ENCODE results near the gene NCF2. TPM values are rescaled to one million over a fixed set of nuclear protein-coding genes. Genes with fewer than 3 reads are reported as not detected.

The NCF2 gene
- total RNA-seq, 1 experiment from 2014 or later = 0.10 TPM

DNA sequence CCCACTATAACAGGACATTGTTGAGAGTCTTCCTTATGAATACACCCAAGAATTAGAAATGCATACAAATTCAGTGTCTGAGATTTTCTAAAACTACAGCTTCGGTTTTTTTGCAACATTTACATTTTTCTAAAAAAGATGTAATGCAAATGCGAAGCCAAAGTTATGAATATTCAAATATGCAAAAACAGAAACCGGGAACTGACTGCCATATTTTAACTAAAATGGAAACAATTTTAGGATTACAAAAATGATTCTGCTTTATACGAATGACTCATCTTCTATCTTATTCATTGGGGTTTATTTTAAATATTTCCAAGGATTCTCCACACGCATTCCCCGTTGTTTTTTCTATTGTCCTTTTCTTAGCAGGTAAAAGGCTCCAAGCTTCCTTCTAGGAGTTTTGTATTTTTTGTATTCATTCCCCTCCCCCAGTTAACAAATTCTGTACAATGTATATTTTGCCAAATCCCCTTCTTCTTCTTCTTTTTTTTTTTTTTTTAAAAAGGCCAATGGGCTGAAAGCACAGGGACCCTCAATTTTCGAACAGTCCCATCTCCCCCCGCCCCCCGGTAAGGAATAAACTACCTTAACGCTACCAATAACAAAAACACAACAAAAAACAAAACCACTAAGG, 44.3 kb upstream of the NCF2 start:
- Histone ChIP-seq H3K36me3 (ENCODE audit: control insufficient read depth, insufficient read depth, low read length) (peaks cover 18% of the 10 kb centered on the region), H3K27ac (ENCODE audit: low read length) (peak overlapping the region; percentile 88), H3K4me1 (ENCODE audit: control insufficient read depth, insufficient read depth, low read length) (peaks cover 19% of the 10 kb centered on the region), H3K27me3 (ENCODE audit: control insufficient read depth, insufficient read depth, low read length) (0 out of 2 replicates have a peak, but pooled peaks cover 4% of the 10 kb centered on the region), H3K9me3 (ENCODE audit: control insufficient read depth, insufficient read depth, low read depth, low read length) (no peaks in the 10 kb centered on the region), H3K4me3 (ENCODE audit: low read depth in 2 of 2, low read length in 2 of 2) (peak overlapping the region; percentile 84 to 99)
- in situ Hi-C loops (cut with HindIII; ENCODE audit: low pct_unique_long_range_greater_than_20kb, low sequenced_read_pairs) (no loop called here), intact Hi-C loops (cut with micrococcal nuclease; ENCODE audit: unreplicated experiment) (no loop called here)
- ChIA-PET POLR2A (interaction anchor here (0.6 to 0.7 kb wide), 2 partner anchors 266 to 434 kb away, joined by 3 to 7 read pairs; no protein-coding TSS in a partner anchor), CTCF (interaction anchor here (0.8 kb wide), 1 partner anchor 10 kb away, joined by 3 read pairs; no protein-coding TSS in a partner anchor)
- TSS peak; percentile 77 for BruUV-seq (replicated peaks)
- ATAC-seq (no peak), DNase-seq (ENCODE audit: low read depth, low spot score) (no peak)
- no peak for TF ChIP-seq TCF7L2 (IDR thresholded peaks at IDR 0.05; ENCODE audit: low read depth, low read length)
- TF ChIP-seq, protein P1, sequence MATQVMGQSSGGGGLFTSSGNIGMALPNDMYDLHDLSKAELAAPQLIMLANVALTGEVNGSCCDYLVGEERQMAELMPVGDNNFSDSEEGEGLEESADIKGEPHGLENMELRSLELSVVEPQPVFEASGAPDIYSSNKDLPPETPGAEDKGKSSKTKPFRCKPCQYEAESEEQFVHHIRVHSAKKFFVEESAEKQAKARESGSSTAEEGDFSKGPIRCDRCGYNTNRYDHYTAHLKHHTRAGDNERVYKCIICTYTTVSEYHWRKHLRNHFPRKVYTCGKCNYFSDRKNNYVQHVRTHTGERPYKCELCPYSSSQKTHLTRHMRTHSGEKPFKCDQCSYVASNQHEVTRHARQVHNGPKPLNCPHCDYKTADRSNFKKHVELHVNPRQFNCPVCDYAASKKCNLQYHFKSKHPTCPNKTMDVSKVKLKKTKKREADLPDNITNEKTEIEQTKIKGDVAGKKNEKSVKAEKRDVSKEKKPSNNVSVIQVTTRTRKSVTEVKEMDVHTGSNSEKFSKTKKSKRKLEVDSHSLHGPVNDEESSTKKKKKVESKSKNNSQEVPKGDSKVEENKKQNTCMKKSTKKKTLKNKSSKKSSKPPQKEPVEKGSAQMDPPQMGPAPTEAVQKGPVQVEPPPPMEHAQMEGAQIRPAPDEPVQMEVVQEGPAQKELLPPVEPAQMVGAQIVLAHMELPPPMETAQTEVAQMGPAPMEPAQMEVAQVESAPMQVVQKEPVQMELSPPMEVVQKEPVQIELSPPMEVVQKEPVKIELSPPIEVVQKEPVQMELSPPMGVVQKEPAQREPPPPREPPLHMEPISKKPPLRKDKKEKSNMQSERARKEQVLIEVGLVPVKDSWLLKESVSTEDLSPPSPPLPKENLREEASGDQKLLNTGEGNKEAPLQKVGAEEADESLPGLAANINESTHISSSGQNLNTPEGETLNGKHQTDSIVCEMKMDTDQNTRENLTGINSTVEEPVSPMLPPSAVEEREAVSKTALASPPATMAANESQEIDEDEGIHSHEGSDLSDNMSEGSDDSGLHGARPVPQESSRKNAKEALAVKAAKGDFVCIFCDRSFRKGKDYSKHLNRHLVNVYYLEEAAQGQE (IDR thresholded peaks at IDR 0.05; ENCODE audit: insufficient read depth in 1 of 2, low read depth in 2 of 2, low read length in 1 of 2) = no peak
- no peak for TF ChIP-seq POLR2AphosphoS5 (IDR thresholded peaks at IDR 0.05; ENCODE audit: low read depth, low read length)
- TF ChIP-seq, protein P2, sequence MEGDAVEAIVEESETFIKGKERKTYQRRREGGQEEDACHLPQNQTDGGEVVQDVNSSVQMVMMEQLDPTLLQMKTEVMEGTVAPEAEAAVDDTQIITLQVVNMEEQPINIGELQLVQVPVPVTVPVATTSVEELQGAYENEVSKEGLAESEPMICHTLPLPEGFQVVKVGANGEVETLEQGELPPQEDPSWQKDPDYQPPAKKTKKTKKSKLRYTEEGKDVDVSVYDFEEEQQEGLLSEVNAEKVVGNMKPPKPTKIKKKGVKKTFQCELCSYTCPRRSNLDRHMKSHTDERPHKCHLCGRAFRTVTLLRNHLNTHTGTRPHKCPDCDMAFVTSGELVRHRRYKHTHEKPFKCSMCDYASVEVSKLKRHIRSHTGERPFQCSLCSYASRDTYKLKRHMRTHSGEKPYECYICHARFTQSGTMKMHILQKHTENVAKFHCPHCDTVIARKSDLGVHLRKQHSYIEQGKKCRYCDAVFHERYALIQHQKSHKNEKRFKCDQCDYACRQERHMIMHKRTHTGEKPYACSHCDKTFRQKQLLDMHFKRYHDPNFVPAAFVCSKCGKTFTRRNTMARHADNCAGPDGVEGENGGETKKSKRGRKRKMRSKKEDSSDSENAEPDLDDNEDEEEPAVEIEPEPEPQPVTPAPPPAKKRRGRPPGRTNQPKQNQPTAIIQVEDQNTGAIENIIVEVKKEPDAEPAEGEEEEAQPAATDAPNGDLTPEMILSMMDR (IDR thresholded peaks at IDR 0.05) = no peak
- no peak for TF ChIP-seq SIN3A (IDR thresholded peaks at IDR 0.05; ENCODE audit: borderline replicate concordance, insufficient read depth, low read depth, low read length)

DNA sequence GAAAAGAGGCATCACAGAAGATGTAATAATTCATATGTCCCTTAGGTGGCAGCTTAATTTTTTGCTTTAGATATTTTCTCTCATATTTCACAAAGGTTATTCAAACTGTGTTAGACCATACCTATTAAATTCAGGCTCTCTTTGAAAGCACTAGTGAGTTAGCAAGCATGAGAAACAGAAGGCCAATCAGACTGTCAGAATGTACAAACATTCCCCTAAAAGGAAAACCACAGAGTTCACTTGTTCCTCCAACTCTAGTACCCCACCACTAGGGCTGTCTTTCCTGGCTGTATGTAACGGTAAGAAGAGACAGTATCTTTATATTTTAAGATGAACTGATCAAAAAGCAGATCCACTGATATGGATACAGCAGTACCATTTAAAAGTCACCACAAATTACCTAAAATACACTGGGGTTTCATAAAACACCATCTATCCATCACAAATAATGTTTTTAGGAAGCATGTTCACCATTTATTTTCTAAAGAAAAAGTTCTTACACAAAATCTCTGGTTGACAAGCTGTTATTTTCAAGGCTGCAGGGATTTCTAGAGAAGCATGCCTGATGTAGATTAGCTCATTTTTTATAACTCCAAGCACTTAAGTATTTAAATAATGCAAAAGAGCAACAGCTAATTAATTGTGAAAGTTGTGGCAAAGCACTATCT, 43.6 kb upstream of the NCF2 start:
- ChIA-PET POLR2A (interaction anchor here (0.6 to 0.7 kb wide), 2 partner anchors 266 to 435 kb away, joined by 3 to 7 read pairs; no protein-coding TSS in a partner anchor), CTCF (interaction anchor here (0.7 to 0.8 kb wide), 2 partner anchors 11 to 300 kb away, joined by 3 read pairs; no protein-coding TSS in a partner anchor)
- Histone ChIP-seq H3K4me3 (ENCODE audit: low read depth in 2 of 2, low read length in 2 of 2) (peak overlapping the region; percentile 84 to 99), H3K9me3 (ENCODE audit: control insufficient read depth, insufficient read depth, low read depth, low read length) (no peaks in the 10 kb centered on the region), H3K27ac (ENCODE audit: low read length) (peak overlapping the region; percentile 88), H3K4me1 (ENCODE audit: control insufficient read depth, insufficient read depth, low read length) (peaks cover 19% of the 10 kb centered on the region), H3K36me3 (ENCODE audit: control insufficient read depth, insufficient read depth, low read length) (peaks cover 25% of the 10 kb centered on the region), H3K27me3 (ENCODE audit: control insufficient read depth, insufficient read depth, low read length) (0 out of 2 replicates have a peak, but pooled peaks cover 4% of the 10 kb centered on the region)
- in situ Hi-C loops (cut with HindIII; ENCODE audit: low pct_unique_long_range_greater_than_20kb, low sequenced_read_pairs) = no loop called here
- 0 out of 2 replicates have a peak, but pooled peaks have one; percentile 28 for ATAC-seq
- peak; percentile 56 for DNase-seq (ENCODE audit: low read depth, low spot score)
- no TSS peak for BruUV-seq (replicated peaks)
- TF ChIP-seq, protein P1 (IDR thresholded peaks at IDR 0.05; ENCODE audit: insufficient read depth in 1 of 2, low read depth in 2 of 2, low read length in 1 of 2) = no peak
- TF ChIP-seq POLR2AphosphoS5 (IDR thresholded peaks at IDR 0.05; ENCODE audit: low read depth, low read length) = no peak
- TF ChIP-seq SIN3A (IDR thresholded peaks at IDR 0.05; ENCODE audit: borderline replicate concordance, insufficient read depth, low read depth, low read length) = no peak
- TF ChIP-seq, protein P2 (IDR thresholded peaks at IDR 0.05) = peak; percentile 66; the same call in 1 of the 2 replicates
- no peak for TF ChIP-seq TCF7L2 (IDR thresholded peaks at IDR 0.05; ENCODE audit: low read depth, low read length)
- intact Hi-C loops (cut with micrococcal nuclease; ENCODE audit: unreplicated experiment) = no loop called here

Data from Panc1 (cell line).